GM18505 (cell line): Measurements from ENCODE around the gene CITED2.

Experiments used
- ATAC-seq: cut with Tn5 transposase; IDR thresholded peaks from one replicate; pipeline ENCODE4 v1.9.1; 2021; ENCODE audit not compliant: unreplicated experiment
- POLR2A ChIP-seq: IDR thresholded peaks from 4 replicates; pipeline ENCODE4 v1.6.1; 2011; ENCODE audit warnings: borderline replicate concordance; ENCODE audit not compliant: insufficient read depth, insufficient read length; ENCODE audit errors: extremely low read depth

Gene CITED2

GRCh38 chr6:139323511-139324300, 50.7 kb downstream of the CITED2 start:
- TF ChIP-seq POLR2A: no peak
- peak; percentile 41 for ATAC-seq
